HG03521 (cell line): ENCODE measurements around the gene ZFPM1.

Source experiments
- ATAC-seq: cut with Tn5 transposase; IDR thresholded peaks from one replicate; pipeline ENCODE4 v1.9.1; 2021; ENCODE audit warnings: mild to moderate bottlenecking, moderate library complexity; ENCODE audit not compliant: unreplicated experiment

ZFPM1 gene

GRCh38 chr16:88558457-88559442 is 105.7 kb downstream of the ZFPM1 start:
- ATAC-seq: no peak

GRCh38 chr16:88560714-88561484 is 107.8 kb downstream of the ZFPM1 start:
- ATAC-seq: no peak

GRCh38 chr16:88561485-88562359 is 108.6 kb downstream of the ZFPM1 start:
- ATAC-seq: no peak

- ATAC-seq: no peak
Observed at GRCh38 chr16:88566158-88566557, 113.1 kb downstream of the ZFPM1 start.

- ATAC-seq: no peak
Observed at GRCh38 chr16:88568710-88569613, 115.9 kb downstream of the ZFPM1 start.

GRCh38 chr16:88569614-88569984 is 116.5 kb downstream of the ZFPM1 start:
- peak; percentile 26 for ATAC-seq

GRCh38 chr16:88569985-88570690 is 117.1 kb downstream of the ZFPM1 start, which contains the start of gene ZC3H18:
Gene ZC3H18, plus strand, starts transcription at chr16:88570403. Its CDS starts 6,721 bp downstream, at chr16:88577124.
- ATAC-seq: peak; percentile 75

- ATAC-seq: no peak
Observed at GRCh38 chr16:88570691-88571092, 117.6 kb downstream of the ZFPM1 start.

- no peak for ATAC-seq
Observed at GRCh38 chr16:88575251-88575650, 122.2 kb downstream of the ZFPM1 start.

- ATAC-seq: no peak
Observed at GRCh38 chr16:88576307-88576706, 123.2 kb downstream of the ZFPM1 start.

GRCh38 chr16:88577166-88577565 is 124.1 kb downstream of the ZFPM1 start:
- no peak for ATAC-seq

- ATAC-seq: no peak
Observed at GRCh38 chr16:88578446-88579313, 125.6 kb downstream of the ZFPM1 start.

- no peak for ATAC-seq
Observed at GRCh38 chr16:88580371-88580770, 127.3 kb downstream of the ZFPM1 start.

- ATAC-seq: no peak
Observed at GRCh38 chr16:88581033-88581432, 128.0 kb downstream of the ZFPM1 start.

- ATAC-seq: no peak
Observed at GRCh38 chr16:88582912-88583575, 130.0 kb downstream of the ZFPM1 start.

- no peak for ATAC-seq
Observed at GRCh38 chr16:88584676-88585075, 131.6 kb downstream of the ZFPM1 start.

- ATAC-seq: no peak
Observed at GRCh38 chr16:88585269-88585668, 132.2 kb downstream of the ZFPM1 start.
